A673 (cell line): ENCODE results near the gene CDK17.

Experiments
- CTCF ChIP-seq: fragments of 300-800, 200-600 bp; sonication (generic); conservative IDR thresholded peaks from 2 replicates; pipeline ENCODE4 v1.5.1; 2017; ENCODE audit warnings: low read depth, mild to moderate bottlenecking, antibody characterized with exemption, low read length, moderate library complexity, mixed read lengths
- EZH2 ChIP-seq: fragments of 200-600 bp; sonication (generic); IDR thresholded peaks from 2 replicates; pipeline ENCODE4 v1.6.1; 2017; ENCODE audit warnings: borderline replicate concordance, low read depth, mild to moderate bottlenecking, mixed read lengths, antibody characterized with exemption, low read length; ENCODE audit not compliant: poor library complexity, severe bottlenecking

DNA sequence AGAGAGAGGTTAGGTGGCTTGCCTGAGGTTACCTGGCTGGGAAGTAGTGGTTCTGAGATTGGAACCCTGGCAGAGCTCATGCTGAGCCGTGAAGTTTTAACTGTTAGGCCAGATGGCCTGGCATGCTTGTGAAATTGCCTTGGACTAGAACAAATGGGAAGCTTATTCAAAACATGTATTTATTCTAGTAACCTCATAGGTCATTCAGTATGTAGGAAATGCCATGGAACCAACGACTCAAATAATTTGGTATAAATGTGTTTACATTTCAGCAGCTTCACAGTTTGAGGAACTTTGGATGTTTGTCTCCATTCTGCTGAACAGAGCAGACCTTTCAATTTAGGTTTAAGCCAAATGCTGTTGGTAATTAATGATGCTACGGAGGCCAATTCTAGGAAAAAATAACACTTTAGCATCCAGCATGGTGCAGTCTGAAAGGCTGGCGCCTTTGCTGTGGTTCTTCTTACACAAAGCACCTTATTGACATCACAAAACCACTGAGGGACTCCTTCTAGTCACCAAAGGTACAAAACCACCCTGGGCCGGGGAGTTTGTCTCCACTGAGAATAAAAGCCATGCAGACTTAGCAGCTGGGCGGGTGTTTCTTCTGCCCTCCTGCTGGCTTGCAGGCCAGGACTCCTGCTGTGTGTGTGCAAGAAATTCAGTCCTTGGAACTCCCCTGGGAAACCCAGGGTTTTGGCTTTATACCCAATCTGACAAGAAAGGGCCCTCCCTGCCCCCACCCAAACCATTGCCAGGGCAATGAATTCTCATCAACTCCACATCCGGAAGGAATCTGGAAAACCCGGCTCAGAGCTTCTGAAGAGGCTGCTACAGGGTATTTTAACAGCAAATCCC, 141.9 kb downstream of the CDK17 start:
- TF ChIP-seq EZH2 (no peak), CTCF (no peak)
